ENCODE measurements around the gene TRNP1. TPM values are rescaled to one million over a fixed set of nuclear protein-coding genes. Genes with fewer than 3 reads are reported as not detected.

TRNP1 gene
- total RNA-seq, 1 donor from 2014 or later, result 4.5 TPM

DNA sequence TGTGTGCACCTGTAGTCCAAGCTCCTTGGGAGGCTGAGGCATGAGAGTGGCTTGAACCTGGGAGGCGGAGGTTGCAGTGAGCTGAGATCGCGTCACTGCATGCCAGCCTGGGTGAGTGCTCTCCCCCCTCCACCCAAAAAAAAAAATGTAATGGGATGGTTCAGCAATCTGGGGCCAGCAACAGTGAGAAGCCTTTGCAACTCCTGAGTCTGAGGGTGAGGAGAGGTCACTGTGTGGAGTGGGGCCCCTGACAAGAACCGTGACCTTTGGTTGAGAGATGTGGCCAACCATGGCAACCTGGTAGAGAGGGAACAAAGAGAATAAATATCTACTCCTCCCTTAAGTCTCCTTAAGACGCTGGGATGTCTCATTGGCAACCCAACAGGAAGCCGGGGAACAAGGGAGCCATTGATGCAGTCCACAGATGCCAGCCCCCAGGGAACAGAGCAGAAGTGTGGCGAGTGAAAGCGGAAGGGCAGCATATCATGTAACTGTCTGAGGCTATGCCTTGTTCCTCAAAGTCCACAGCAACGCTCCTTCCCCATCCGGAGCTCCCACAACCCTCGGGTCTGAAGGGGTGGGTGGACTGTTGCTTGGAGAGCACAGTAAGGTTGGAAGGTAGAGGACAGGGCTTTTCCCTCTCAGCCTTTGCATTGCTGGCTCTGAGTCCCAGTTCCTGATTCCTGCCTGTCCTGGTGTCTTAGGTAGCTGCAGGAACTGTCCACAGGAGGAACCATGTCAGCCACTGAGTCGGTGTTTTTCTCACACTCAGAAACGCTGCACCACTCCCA is 8.3 kb downstream of the TRNP1 start:
- DNase-seq, result peak; percentile 62

DNA sequence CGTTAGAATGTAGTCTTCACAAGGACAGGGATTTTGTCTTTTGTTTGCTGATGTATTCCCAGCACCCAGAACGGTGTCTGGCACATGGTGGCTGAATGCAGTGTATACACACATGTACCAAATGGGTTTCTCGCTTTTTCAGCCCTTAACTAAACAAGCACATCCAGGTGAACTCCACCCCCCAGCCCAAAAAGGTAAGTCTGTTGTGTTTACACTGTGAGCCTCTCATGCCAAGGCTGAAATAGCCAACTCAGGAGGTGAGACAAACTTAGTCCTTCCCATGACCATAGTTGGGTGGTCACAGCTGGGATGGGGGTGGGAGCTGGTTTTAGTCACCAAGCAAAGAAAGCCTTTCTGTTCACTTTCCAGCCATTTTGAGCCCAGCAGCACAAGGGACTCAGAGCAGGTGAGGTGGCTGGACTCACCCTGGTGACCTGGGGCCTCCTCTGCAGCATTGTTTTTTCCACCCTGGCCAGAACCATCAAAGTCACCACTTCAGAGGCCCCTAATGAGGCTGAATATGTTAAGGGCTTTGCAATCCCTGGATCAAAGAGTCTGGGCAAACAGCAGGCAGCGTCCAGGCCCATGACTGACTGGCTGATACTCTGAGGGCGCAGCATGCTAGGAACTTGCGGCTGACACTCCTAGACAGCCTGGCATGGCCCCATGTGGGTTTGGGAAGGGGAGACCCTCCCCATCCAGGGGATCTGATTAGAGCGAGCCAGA is 10.4 kb downstream of the TRNP1 start:
- DNase-seq, result no peak

DNA sequence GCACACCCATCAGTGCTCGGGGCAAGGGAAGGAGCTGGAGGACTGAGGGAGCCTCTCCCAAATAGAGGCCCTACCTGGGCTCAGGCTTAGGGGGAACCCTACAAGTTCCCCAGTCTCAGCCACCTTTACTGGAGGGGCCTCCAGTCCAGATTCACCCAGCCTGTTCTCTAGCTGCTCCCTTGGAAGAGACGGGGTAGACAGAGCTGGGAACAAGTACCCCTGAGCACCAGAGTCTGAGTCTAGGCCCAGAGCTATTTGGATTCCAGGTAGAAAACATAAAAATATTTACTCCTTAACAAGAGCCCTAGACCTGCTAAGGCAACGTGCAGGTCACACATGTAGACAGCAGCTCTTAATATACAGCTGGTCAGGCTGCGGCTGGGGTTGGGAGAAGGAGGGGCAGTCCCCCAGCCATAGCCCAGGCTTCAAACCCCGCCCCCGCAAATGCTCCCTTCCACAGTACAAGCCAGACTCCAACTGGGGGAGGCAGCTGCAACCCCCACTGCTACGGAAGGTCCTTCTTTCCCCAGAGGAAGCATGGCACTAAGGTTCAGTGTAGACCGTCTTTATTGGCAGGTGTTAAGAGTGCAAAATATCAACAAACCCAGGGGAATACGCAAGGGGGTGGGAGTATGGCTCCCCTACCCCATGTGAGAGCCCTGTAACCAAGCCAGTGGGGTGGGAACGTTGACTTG is 11.1 kb downstream of the TRNP1 start:
- peak; percentile 71 for DNase-seq

DNA sequence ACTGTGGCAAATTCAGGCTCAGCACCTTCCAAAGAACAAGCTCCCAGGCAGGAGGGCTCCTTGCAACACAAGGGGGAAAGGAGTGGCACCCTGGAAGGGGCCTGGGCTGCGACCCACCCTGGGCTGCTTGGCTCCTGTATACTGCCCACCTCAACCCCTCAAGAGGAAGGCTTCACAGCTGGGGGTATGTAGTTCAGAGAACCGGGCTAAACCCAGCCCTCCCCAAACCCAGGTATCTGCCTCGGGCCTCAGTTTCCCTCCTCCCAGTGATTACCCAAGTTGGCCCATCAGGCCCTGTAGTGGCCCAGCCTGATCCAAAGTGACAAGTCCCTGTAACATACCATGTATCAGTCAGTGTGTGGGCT is 11.7 kb downstream of the TRNP1 start:
- no peak for DNase-seq

DNA sequence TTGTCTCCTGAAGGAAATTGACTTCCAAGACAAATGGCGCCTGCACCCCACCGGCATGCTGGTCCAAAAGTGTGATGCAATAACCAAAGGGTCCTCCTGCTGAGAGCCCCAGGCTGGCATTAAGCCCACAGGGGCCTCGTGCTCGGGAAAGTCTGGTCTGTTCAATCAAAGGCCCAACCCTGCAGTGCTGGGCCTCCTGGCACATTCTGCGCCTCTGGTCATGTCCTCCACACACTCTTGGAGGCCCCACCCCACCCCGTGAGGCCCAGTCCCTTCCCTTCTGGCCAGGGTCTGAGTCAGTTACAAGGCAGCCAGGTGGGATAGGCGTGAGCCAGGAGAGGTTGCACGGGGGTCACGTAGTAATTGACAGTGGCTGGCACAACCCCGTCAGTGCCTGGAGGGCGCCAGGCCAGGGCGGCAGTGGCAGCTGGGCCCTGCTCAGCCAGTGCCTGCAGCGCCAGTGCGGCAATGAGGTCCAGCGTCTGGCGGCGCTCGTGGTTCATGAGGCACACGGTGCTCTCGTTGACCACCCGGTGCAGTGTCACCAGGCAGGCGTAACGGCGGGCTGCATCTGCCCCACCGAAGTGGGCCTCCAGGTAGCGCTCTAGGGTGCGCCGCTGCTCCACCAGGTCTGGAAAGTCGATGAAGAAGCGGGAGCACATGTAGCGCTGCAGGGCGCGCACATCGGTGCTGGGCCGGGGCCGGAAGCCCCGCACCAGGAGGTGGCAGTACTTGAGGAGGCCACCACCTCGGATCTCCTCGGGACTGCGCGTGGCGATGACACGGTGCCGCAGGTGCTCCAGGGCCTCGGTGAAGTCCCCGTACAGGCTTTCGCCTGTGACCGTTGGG is 12.4 kb downstream of the TRNP1 start:
- DNase-seq, result peak; percentile 14

- no peak for DNase-seq
These were observed 13.2 kb downstream of the TRNP1 start for GRCh38 chr1:27006683-27007082.

DNA sequence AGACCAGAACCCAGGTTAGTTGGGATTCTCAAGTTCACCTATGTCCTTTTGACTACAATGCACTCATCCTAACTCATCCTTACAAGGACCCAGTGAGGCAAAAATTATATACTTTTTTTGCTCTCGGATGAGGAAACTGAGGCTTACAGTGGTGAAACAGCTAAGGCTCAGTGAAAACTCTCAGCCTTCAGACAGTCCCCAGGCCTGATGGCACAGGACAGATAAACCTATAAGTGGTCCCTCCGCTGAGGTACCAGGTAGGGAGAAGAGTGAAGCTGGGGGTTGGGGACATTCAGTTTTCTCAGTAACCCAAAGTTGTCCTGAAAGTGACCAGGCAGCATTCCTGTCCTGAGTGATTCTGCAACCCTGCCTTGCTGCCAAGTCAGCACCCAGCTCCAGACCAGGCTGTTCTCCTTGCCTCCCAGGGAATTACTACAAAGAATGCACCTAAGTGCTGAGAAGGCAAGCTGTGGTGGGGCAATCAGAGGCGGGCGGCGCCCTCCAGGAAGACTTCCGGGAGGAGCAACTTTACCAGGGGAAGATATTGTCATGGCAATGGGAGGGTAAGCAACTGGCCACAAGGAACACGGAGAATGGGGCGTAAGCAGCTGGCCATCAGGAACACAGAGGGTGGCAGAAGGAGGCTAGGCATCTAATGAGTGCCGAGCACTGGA is 14.6 kb downstream of the TRNP1 start:
- DNase-seq, result no peak

DNA sequence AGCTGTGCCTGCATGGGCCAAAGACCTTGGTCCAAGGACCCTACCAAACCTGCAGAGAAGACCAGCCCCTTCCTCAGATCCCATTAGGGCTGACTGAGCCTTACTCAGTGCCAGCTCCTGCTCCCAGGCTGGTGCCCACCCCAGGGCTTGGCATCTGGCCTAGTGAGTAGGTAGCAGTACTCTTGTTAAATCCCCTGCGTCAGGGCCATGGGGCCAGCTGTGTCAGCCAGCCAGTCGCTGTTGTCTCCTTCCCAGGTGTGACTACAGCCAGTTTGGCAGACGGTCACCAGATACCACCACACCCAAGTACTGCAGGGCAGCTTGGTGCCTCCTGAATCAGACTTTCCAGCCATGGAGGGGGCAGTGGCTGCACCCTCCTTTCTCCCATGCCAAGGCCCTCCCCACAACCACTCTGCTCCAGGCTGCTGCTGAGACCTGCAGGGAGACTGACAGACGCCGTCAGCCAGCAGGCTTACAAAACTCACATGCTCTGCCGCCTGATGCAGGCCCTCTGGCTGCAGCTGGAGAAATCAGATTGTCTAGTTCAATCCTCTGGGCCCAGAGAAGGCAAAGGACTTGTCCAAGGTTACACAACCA is 16.2 kb downstream of the TRNP1 start:
- peak; percentile 19 for DNase-seq

DNA sequence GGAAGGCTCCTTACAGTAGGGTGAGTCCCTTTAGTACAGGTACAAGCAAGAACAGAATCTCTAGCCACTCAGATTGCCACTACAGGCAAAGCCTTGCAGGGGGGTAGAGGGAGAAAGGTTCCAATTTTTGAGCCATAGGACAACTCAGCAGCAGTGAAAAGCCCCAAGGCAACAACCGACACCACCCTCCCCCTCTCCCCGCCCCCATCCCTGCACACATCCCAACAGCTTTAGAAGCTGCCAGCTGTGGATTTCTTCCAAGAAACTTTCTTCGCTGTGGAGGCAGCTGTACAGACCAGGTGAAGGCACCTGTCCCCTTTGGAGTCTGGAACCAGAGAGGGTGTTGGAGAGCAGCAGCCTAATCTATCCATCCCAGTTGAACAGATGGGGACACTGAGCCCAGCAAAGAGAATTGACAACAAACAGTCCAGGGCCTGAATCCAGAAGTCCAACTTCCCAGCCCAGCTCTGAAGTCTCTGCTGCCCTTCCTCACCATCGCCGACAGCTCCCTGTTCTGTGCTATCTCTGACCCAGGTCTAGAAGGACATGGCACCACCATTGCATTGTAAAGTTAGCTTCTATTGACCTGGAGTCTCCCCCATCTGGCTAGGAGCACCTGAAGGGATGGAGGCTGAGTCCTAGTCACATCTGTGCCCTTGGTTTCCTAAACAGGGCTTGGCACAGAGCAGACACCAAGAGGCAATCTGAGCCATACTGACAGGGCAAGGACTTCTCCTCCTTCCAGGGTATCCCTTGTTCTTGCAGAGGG is 16.9 kb downstream of the TRNP1 start:
- DNase-seq, result no peak

DNA sequence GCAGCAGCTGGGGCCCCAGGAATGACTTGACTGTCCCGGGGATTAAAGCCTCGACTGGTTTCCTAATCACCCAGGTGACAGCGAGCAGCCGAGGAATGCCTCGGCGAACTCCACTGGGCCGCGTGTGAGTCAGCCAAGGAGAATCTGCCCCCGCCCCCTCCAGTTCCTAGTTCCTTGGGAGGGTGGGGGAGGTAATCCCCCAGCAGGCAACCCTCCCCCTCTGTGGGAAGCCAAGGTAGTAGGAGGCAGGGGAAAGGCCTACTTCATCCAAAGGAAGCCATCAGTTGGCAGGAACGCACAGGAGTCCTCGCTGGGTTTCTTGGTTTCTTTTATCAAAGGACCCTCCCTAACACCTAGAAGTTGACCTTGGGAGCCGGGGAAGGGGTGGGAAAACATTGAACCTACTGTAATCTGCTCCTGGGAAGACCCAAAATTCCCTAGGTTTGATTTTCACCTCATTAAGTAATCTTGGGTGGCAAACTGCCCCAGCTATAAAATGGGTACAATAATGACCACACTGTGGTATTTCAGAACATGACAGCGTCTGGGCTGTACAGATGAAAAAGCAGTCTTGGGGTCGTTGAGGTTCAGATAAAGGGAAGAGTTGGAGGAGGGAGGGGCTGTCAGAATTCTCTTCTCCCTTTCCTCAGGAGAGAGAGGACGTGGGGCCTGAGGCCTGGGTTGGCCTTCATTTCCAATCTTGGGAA is 17.7 kb downstream of the TRNP1 start:
- DNase-seq, result peak; percentile 37

GRCh38 chr1:27011976-27012563 is 18.6 kb downstream of the TRNP1 start:
- no peak for DNase-seq

- DNase-seq, result no peak
These were observed 21.8 kb downstream of the TRNP1 start for GRCh38 chr1:27015260-27015659.

- no peak for DNase-seq
These were observed 22.9 kb downstream of the TRNP1 start for GRCh38 chr1:27016376-27016775.

GRCh38 chr1:27017207-27017606 is 23.7 kb downstream of the TRNP1 start:
- no peak for DNase-seq

GRCh38 chr1:27018316-27018715 is 24.8 kb downstream of the TRNP1 start:
- no peak for DNase-seq

GRCh38 chr1:27021354-27022031 is 28.0 kb downstream of the TRNP1 start:
- no peak for DNase-seq

DNA sequence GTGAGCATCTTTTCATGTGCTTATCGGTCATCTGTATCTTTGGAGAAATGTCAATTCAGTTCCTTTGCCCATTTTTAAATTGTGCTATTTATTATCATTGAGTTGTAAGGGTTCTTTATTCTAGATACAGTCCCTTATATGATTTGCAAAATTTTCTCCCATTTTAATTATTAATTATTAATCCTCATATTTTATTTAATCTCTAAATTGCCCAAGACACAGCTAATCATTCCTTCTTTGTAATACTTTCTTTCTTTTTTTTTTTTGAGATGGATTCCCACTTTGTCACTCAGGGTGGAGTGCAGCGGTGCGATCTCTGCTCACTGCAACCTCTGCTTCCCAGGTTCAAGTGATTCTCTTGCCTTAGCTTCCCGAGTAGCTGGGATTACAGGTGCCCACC is 32.2 kb downstream of the TRNP1 start:
- DNase-seq, result no peak

All from tongue (tissue), 2 donors.